Pons (tissue), 1 donor: ENCODE measurements around the gene TMEM170B.

Experiments used
- DNase-seq: peaks from one replicate; pipeline ENCODE4 v3.0.0-alpha.2; 2016; ENCODE audit warnings: low spot score

Gene TMEM170B, protein sequence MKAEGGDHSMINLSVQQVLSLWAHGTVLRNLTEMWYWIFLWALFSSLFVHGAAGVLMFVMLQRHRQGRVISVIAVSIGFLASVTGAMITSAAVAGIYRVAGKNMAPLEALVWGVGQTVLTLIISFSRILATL

DNA sequence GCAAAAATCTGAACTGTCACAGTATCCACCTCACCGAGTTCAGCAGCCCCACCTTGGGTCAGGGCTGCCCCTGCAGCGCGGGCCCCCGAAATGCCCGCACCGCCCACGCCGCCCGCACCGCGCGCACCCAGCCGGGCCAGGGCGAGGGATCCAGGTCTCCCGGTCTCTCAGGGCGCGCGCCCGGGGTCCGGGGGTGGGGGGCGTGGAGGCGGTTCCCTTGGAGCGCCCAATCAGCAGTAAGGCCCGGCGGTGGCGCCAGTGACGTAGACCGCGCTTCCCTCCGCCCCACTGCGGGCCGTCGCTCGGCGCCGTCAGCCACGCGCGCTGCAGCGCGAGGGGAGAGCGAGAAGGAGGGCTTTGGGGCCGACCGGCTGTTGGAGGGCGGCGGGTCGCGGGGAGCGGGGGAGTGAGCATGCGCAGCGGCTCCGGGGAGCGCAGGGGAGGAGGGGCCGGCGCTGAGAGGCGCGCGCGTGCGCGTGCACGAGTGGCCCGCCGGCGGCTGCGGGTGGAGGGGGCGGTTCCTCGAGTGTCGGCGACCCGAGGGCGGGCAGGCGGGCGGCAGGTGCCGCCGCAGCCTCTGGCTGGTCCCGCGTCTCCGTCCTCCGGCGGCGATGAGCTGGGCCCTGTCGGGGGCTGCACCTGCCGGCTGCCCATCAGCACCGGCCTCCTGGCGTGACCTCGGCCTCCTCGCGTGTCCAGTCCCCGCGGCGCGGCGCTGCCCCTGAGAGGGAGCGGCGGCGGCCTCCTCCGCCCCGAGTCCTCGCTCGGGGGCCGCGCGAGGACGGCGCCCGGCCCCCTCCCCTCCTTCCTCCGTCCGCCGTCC lies at the start of gene TMEM170B:
TMEM170B (plus strand) TSS at position 521 of the 823 bp plus-strand sequence. CDS start 529 bp downstream, outside the sequence.
- DNase-seq, result peak; percentile 98

DNA sequence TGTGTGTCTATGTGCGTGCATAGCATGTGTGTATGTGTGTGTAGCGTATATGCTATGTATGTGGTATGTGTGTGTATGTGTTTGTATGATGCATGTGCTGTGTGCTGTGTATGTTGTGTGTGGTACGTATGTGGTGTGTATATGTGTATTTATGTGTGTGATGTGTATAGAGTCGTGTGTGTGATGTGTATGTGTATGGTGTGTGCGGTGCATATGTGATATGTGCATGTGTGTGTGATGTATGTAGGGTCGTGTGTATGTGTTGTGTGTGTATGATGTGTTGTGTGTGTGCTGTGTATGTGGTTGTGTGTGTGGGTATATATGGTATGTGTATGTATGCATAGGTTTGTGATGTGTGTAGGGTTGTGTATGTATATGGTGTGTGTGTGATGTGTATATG lies 46.6 kb upstream of the TMEM170B start:
- no peak for DNase-seq

DNA sequence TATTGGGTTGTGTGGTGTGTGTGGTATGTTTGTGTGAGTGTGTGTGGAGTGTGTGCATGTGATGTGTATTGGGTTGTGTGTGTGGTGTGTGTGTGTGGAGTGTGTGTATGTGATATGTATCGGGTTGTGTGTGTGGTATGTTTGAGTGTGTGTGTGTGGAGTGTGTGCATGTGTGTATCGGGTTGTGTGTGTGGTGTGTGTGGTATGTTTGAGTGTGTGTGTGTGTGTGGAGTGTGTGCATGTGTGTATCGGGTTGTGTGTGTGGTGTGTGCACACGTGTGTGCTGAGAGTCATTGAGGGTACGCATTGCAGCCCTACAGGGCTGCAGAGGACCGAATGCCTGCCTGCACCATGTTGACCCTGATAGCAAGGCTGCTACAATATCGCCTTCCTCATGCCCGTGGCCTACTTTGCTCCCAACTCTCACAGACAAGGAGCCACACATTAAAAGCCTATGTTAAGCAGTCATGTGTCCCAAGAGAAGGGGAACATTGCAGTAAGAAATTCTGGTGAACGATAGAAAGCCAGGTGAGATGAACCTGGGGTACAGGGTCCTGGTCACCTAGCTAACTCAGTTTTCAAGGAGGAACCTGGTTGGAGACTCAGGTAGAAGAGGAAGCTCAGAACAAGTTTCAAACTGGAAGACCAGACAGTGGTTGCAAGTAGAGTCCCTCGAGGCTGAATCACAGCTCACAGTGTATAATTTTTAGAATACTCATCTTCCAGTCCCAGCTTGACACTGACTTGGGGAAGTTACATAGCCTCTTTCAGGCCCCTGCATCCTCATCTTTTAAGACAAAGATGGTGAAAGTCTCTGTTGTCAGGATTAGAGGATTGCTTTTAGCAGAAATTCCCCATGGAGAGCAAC lies 45.7 kb upstream of the TMEM170B start:
- DNase-seq, result no peak

DNA sequence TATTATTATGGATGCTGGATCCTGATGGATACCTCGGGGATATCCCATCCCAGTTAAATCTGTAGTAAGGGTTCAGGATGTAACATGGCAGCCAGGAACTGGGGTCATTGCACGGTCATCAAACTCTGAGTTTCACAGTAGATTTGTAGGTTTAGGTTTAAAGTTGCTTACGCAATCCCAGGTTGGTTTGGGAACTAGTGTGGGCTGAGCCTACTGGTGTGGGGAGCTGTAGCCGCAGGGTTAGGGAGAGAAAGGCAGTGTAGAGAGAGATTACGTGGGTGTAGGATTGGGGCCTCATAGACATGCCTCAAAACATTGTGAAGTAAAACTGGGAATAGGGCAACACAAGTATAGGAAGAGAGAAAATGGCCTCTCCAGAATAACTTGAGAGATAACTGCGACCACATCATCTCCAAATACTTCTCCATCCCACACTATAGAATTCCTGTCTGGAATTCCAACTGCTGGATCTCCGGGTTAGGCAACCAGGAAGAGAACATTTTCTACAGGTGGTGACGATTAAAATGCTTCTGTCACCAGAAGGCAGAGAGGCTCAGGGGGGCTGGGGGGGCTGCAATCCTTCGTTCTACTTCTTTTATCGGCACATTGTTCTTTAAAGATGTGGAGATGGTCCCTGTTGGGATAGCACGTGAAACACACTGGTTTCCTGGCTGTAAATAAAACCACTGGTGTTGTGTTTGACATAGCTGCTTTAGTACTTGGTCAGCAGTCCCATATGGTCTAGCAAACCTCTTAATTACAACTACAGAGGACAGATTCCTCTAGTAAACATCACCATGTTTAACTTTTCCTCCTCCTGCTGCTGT lies 44.9 kb upstream of the TMEM170B start:
- no peak for DNase-seq

- no peak for DNase-seq
These were observed 43.6 kb upstream of the TMEM170B start for GRCh38 chr6:11493974-11494373.

GRCh38 chr6:11494786-11495564 lies 42.6 kb upstream of the TMEM170B start:
- DNase-seq, result no peak

- DNase-seq, result no peak
These were observed 41.9 kb upstream of the TMEM170B start for GRCh38 chr6:11495565-11496145.

GRCh38 chr6:11496152-11497060 lies 41.1 kb upstream of the TMEM170B start:
- peak; percentile 93 for DNase-seq

GRCh38 chr6:11497107-11497506 lies 40.4 kb upstream of the TMEM170B start:
- no peak for DNase-seq

- no peak for DNase-seq
These were observed 39.7 kb upstream of the TMEM170B start for GRCh38 chr6:11497881-11498280.

- DNase-seq, result no peak
These were observed 37.5 kb upstream of the TMEM170B start for GRCh38 chr6:11500008-11500407.

DNA sequence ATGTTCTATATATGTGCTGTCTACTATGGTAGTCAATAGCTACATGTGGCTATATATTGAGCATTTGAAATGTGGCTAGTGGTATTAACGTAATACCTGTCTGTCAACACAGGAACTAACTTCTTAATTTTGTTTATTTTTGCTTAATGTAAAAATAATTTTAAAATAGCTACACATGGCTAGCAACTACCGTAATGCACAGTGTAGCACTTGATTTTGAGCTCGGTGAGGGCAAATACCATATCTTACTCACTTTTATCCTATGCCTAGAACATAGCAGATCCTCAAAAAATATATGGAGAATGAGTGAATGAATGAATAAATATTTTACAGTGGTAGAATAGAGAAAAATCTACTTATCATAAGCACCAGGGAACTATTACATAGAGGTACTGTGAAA lies 28.1 kb upstream of the TMEM170B start:
- no peak for DNase-seq

- no peak for DNase-seq
These were observed 22.9 kb upstream of the TMEM170B start for GRCh38 chr6:11514672-11515071.

DNA sequence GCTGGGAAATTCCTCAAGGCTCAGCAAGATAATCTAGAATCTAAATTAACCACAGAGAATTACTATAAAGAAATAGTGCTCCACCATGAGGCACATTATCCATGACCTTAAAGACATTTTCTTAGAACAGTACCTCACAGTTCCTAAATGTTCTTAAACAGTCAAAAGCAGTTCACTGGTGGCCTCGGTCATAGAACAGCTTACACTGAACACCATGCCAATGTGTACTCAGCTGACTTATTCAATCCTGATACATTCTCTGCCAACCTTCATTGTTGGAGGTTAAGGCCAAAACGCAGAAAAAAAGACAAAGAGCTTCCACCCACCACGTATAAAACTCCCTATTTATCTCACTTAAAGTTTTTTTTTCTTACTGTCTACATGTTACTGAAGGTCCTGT lies 21.8 kb upstream of the TMEM170B start:
- DNase-seq, result no peak

GRCh38 chr6:11522812-11523605 lies 14.5 kb upstream of the TMEM170B start:
- DNase-seq, result no peak

GRCh38 chr6:11525468-11526155 lies 11.9 kb upstream of the TMEM170B start:
- peak; percentile 74 for DNase-seq

DNA sequence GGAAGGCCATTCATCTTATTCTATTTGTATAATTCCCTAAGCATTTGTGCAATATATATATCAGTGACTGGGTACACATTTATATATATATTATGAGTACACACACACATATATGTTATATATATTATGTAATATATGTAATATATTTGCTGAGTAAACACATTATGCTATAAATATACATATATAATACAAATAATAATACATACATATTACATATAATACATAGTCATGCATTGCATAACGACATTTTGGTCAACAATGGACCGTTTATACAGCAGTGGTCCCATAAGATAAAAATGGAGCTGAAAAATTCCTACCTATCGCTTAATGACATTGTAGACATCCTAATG lies 11.4 kb upstream of the TMEM170B start:
- no peak for DNase-seq

DNA sequence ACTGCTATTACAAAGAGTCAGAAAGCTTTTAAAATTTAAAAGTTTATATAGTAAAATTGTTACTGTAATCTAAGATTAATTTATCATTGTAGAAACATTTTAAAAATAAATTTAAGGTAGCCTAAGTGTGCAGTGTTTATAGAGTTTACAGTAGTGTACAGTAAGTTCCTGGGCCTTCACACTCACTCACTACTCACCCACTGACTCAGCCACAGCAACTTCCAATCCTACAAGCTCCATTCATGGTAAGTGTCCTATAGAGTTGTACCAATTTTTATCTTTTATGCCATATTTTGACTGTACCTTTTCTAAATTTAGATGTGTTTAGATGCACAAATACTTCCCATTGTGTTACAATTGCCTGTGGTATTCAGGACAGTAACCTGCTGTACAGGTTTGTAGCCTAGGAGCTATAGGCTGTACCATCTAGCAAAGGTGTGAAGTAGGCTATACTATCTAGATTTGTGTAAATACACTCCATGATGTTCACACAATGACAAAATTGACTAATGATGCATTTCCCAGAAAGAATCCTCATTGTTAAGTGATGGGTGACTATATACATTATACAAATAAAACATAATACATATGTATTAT lies 10.2 kb upstream of the TMEM170B start:
- DNase-seq, result no peak
